GM12801 (cell line): ENCODE data around the gene NPL.

ENCODE experiments used
- CTCF ChIP-seq: IDR thresholded peaks from one replicate; pipeline ENCODE4 v1.5.1; 2011; ENCODE audit warnings: control low read depth; ENCODE audit not compliant: insufficient read length; ENCODE audit errors: extremely low read depth

Gene NPL

GRCh38 chr1:182791281-182792179 is 2.0 kb downstream of the NPL start:
- no peak for TF ChIP-seq CTCF

GRCh38 chr1:182794091-182794490 is 4.5 kb downstream of the NPL start:
- TF ChIP-seq CTCF: no peak

- TF ChIP-seq CTCF: no peak
Observed at GRCh38 chr1:182794676-182795201, 5.2 kb downstream of the NPL start.

- no peak for TF ChIP-seq CTCF
Observed at GRCh38 chr1:182795563-182796228, 6.1 kb downstream of the NPL start.

- no peak for TF ChIP-seq CTCF
Observed at GRCh38 chr1:182802006-182802803, 12.6 kb downstream of the NPL start.

GRCh38 chr1:182803846-182804245 is 14.3 kb downstream of the NPL start:
- no peak for TF ChIP-seq CTCF
